GM12864 (cell line): ENCODE results near the gene PAX5.

ENCODE experiments used
- DNase-seq: peaks from one replicate; pipeline ENCODE4 v3.0.0-alpha.2; 2011; ENCODE audit warnings: low read depth
- H3K4me3 ChIP-seq: 2 replicates; pipeline ENCODE4 v1.5.1; 2011; ENCODE audit warnings: mild to moderate bottlenecking, low read depth, low read length, control low read depth
- CTCF ChIP-seq: IDR thresholded peaks from 2 replicates; pipeline ENCODE4 v1.5.1; 2011; ENCODE audit warnings: low read depth, mild to moderate bottlenecking, moderate library complexity, low read length, control low read depth, inconsistent platforms; ENCODE audit errors: missing control alignments

Gene PAX5

GRCh38 chr9:36993933-36994764, 39.9 kb downstream of the PAX5 start:
- DNase-seq = peak; percentile 68
- H3K4me3 ChIP-seq = peak overlapping the region; percentile 13
- TF ChIP-seq CTCF = no peak

- DNase-seq = no peak
- no peak overlapping the region for H3K4me3 ChIP-seq
- TF ChIP-seq CTCF = no peak
Observed at GRCh38 chr9:36992501-36993316, 41.4 kb downstream of the PAX5 start.

- no peak overlapping the region for H3K4me3 ChIP-seq
- DNase-seq = no peak
- peak; percentile 89 for TF ChIP-seq CTCF
Observed at GRCh38 chr9:36991516-36992134, 42.4 kb downstream of the PAX5 start.

- no peak for TF ChIP-seq CTCF
- no peak for DNase-seq
- no peak overlapping the region for H3K4me3 ChIP-seq
Observed at GRCh38 chr9:36988848-36989247, 45.2 kb downstream of the PAX5 start.

- no peak for DNase-seq
- no peak for TF ChIP-seq CTCF
- no peak overlapping the region for H3K4me3 ChIP-seq
Observed at GRCh38 chr9:36987891-36988290, 46.2 kb downstream of the PAX5 start.

- TF ChIP-seq CTCF = no peak
- DNase-seq = no peak
- no peak overlapping the region for H3K4me3 ChIP-seq
Observed at GRCh38 chr9:36987409-36987808, 46.7 kb downstream of the PAX5 start.
